Neural progenitor cell (in vitro differentiated cells): ENCODE results near the gene NOTCH1. TPM values are rescaled to one million over a fixed set of nuclear protein-coding genes. Genes with fewer than 3 reads are reported as not detected.

Source experiments
- DNase-seq: peaks from one replicate; pipeline ENCODE4 v3.0.0-alpha.2; 2016; ENCODE audit warnings: low spot score
- H2AFZ ChIP-seq: fragments of 200-600 bp; sonication (generic); replicated peaks from 2 replicates; pipeline ENCODE4 v1.6.1; 2016; ENCODE audit warnings: antibody characterized with exemption
- H3F3A ChIP-seq: fragments of 200-600 bp; sonication (generic); 2 replicates; pipeline ENCODE4 v1.6.1; 2016; ENCODE audit warnings: antibody characterized with exemption, low read depth
- H3K27ac ChIP-seq: fragments of 200-600 bp; sonication (generic); 2 replicates; pipeline ENCODE4 v1.5.1; 2016; ENCODE audit warnings: mild to moderate bottlenecking
- H3K27me3 ChIP-seq: fragments of 200-600 bp; sonication (generic); 2 replicates; pipeline ENCODE4 v1.6.1; 2016; ENCODE audit warnings: mild to moderate bottlenecking, moderate library complexity
- H3K36me3 ChIP-seq: fragments of 200-600 bp; sonication (generic); 2 replicates; pipeline ENCODE4 v1.5.1; 2016
- H3K4me1 ChIP-seq: fragments of 200-600 bp; sonication (generic); 2 replicates; pipeline ENCODE4 v1.6.1; 2016; ENCODE audit warnings: mixed run types
- H3K4me2 ChIP-seq: fragments of 200-600 bp; sonication (generic); 2 replicates; pipeline ENCODE4 v1.6.1; 2016
- H3K4me3 ChIP-seq: fragments of 200-600 bp; sonication (generic); 2 replicates; pipeline ENCODE4 v1.5.1; 2016
- H3K79me2 ChIP-seq: fragments of 200-600 bp; sonication (generic); 2 replicates; pipeline ENCODE4 v1.6.1; 2016; ENCODE audit warnings: low read depth
- H3K9ac ChIP-seq: fragments of 200-600 bp; sonication (generic); 2 replicates; pipeline ENCODE4 v1.6.1; 2016
- H3K9me3 ChIP-seq: fragments of 200-600 bp; sonication (generic); 2 replicates; pipeline ENCODE4 v1.5.1; 2016; ENCODE audit warnings: low read depth
- H4K20me1 ChIP-seq: fragments of 200-600 bp; sonication (generic); 2 replicates; pipeline ENCODE4 v1.6.1; 2016; ENCODE audit warnings: low read depth
- H3K27ac Mint-ChIP-seq: 3 replicates; pipeline ENCODE4 v1.8.0; 2021; ENCODE audit warnings: mixed read lengths
- H3K27me3 Mint-ChIP-seq: 2 replicates; pipeline ENCODE4 v1.8.0; 2022; ENCODE audit warnings: low read depth, mild to moderate bottlenecking, inconsistent platforms, moderate library complexity, mixed read lengths; ENCODE audit not compliant: insufficient read depth
- H3K36me3 Mint-ChIP-seq: 3 replicates; pipeline ENCODE4 v1.8.0; 2021; ENCODE audit warnings: mixed read lengths
- H3K4me1 Mint-ChIP-seq: 3 replicates; pipeline ENCODE4 v1.8.0; 2021; ENCODE audit warnings: mixed read lengths
- H3K4me3 Mint-ChIP-seq: 3 replicates; pipeline ENCODE4 v1.8.0; 2021; ENCODE audit warnings: mild to moderate bottlenecking, moderate library complexity, mixed read lengths
- H3K9me3 Mint-ChIP-seq: 3 replicates; pipeline ENCODE4 v1.8.0; 2020; ENCODE audit warnings: mixed read lengths
- EZH2 ChIP-seq: fragments of 200-600 bp; sonication (generic); IDR thresholded peaks from 2 replicates; pipeline ENCODE4 v1.6.1; 2017; ENCODE audit warnings: antibody characterized with exemption, mild to moderate bottlenecking, moderate library complexity
- EZH2phosphoT487 ChIP-seq: fragments of 200-600 bp; sonication (generic); IDR thresholded peaks from 2 replicates; pipeline ENCODE4 v1.6.1; 2017; ENCODE audit warnings: antibody characterized with exemption
- total RNA-seq: library from RNA; depleted of rRNA; stranded (reverse); fragments of >200 nt; gene quantifications from 2 replicates; pipeline ENCODE4 v1.2.3, GENCODE V29; 2015; ENCODE audit warnings: low replicate concordance
- TF ChIP-seq, protein P1 (sequence below): fragments of 200-600 bp; sonication (generic); IDR thresholded peaks from 2 replicates; pipeline ENCODE4 v1.5.1; 2017; ENCODE audit warnings: antibody characterized with exemption, mild to moderate bottlenecking

Gene NOTCH1
- total RNA-seq, 1 donor from 2014 or later, result 11.7 TPM

DNA sequence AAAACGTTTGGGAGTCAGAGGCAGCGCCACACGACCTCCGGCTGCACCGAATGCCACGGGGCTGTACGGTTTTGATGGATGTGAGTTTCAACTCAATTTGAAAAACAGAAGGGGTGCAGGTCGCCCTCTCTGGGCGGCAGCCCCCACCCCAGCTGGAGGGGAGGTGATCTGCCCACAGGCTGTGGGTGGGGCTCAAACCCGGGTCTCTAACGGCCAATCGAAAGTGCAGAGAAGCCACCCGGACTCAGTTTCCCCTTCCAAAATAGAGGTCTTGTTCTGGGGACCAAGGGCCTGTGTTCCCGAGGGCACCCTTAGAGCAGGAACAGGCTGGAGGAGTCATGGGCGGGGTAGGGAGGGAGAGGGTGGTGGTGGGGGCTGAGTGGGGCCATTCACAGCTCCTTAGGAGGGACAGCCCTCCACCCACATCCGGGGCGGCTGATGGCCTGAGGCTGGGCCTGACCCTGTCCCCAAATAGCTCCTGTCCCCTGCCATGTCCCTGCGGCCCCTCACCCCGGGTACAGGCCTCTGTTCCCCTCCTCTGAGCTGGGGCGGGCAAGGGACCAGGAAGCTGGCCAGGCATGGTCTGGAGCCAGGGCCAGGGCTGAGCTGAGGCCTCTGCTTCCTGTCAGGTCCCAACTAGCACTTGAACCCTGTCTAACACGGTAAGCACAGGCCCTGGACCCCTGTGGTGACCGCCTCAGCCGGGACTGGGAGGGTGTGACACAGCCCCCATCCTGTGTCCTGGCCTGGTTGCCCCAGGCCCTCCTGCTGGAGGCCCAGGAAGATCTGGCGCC lies 22.6 kb upstream of the NOTCH1 start:
- Histone ChIP-seq H3K4me1 (peaks cover 58% of the 10 kb centered on the region), H3K36me3 (no peaks in the 10 kb centered on the region), H2AFZ (no peak overlapping the region), H3K4me2 (no peak overlapping the region), H3K27me3 (no peaks in the 10 kb centered on the region), H3K79me2 (no peaks in the 10 kb centered on the region), H3K9ac (no peak overlapping the region), H4K20me1 (no peaks in the 10 kb centered on the region), H3K4me3 (no peak overlapping the region), H3F3A (peaks cover 42% of the 10 kb centered on the region), H3K9me3 (no peaks in the 10 kb centered on the region), H3K27ac (no peak overlapping the region)
- no peak for DNase-seq
- Mint-ChIP-seq H3K9me3 (no peaks in the 10 kb centered on the region), H3K4me3 (no peak overlapping the region), H3K4me1 (peaks cover 72% of the 10 kb centered on the region), H3K27me3 (peaks cover 18% of the 10 kb centered on the region), H3K36me3 (no peaks in the 10 kb centered on the region), H3K27ac (peak overlapping the region; percentile 52)
- TF ChIP-seq EZH2phosphoT487 (no peak), EZH2 (no peak)
- TF ChIP-seq, protein P1, sequence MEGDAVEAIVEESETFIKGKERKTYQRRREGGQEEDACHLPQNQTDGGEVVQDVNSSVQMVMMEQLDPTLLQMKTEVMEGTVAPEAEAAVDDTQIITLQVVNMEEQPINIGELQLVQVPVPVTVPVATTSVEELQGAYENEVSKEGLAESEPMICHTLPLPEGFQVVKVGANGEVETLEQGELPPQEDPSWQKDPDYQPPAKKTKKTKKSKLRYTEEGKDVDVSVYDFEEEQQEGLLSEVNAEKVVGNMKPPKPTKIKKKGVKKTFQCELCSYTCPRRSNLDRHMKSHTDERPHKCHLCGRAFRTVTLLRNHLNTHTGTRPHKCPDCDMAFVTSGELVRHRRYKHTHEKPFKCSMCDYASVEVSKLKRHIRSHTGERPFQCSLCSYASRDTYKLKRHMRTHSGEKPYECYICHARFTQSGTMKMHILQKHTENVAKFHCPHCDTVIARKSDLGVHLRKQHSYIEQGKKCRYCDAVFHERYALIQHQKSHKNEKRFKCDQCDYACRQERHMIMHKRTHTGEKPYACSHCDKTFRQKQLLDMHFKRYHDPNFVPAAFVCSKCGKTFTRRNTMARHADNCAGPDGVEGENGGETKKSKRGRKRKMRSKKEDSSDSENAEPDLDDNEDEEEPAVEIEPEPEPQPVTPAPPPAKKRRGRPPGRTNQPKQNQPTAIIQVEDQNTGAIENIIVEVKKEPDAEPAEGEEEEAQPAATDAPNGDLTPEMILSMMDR, result no peak

DNA sequence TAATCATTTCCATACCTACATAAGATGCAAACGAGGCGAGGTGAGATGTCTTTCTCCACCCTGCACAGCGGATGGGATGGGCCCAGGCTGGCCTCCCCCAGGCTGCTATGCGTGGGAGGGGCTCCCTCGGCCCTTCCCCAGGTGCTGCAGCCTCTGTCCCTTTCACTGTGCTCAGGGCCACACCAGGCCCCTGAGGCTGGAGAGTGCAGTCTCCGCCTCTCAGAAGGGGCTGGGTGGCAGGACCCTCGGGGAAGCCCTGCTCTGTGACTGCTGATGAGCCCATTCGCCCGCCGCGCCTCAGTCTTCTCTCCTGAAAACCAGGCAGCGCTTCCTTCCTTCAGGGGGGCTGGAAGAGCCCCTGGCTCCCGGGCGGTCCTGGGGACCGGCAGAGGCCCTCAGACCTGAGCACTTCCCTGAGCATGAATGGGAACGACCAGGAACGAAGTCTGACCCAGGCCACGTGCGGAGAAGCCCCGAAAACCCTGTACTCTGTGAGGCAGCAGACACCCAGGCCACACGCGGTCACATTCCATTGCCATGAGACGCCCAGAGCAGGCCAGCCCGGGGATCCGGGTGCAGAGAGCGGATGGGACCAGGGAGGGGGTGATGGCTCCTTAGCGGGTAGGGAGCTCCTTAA lies 21.9 kb upstream of the NOTCH1 start:
- H3K4me2 ChIP-seq, result no peak overlapping the region

DNA sequence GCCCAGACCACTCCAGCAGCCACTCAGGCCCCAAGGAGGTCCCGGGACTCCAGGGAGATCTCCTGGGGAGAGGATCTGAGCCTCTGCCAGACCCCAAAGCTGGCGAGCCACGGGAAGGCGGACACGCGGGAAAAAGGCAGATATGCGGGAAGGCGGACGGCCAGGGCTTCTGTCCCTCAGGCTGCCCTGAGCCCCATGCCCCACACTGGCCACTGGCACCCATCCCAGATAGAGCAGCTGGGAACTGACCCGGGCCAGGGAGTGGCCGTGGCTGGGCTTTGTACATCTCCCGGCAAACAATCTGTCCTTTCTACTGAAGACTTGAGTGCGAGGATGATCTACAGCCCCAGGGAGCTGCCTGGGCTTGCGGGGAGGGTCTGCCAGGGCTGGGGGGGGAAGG lies 21.1 kb upstream of the NOTCH1 start:
- H2AFZ ChIP-seq, result no peak overlapping the region
- no peaks in the 10 kb centered on the region for H3K27me3 ChIP-seq
- H3K4me2 ChIP-seq, result no peak overlapping the region
- no peak for DNase-seq
- no peaks in the 10 kb centered on the region for H3K9me3 ChIP-seq
- H3K27me3 Mint-ChIP-seq, result peaks cover 16% of the 10 kb centered on the region
- no peak overlapping the region for H3K4me3 Mint-ChIP-seq
- TF ChIP-seq EZH2, result no peak
- TF ChIP-seq EZH2phosphoT487, result no peak
- TF ChIP-seq, protein P1, result no peak
- H3K4me1 ChIP-seq, result peaks cover 44% of the 10 kb centered on the region
- no peaks in the 10 kb centered on the region for H4K20me1 ChIP-seq
- no peak overlapping the region for H3K9ac ChIP-seq
- no peaks in the 10 kb centered on the region for H3K36me3 Mint-ChIP-seq
- no peak overlapping the region for H3K27ac Mint-ChIP-seq
- H3K79me2 ChIP-seq, result no peaks in the 10 kb centered on the region
- no peaks in the 10 kb centered on the region for H3K9me3 Mint-ChIP-seq
- no peak overlapping the region for H3K27ac ChIP-seq
- no peak overlapping the region for H3K4me3 ChIP-seq
- no peaks in the 10 kb centered on the region for H3K36me3 ChIP-seq
- peaks cover 57% of the 10 kb centered on the region for H3K4me1 Mint-ChIP-seq
- H3F3A ChIP-seq, result peaks cover 28% of the 10 kb centered on the region

More for the DNA sequence above, 21.9 kb upstream of the NOTCH1 start:
- Histone ChIP-seq H4K20me1 (no peaks in the 10 kb centered on the region), H3K36me3 (no peaks in the 10 kb centered on the region), H3K9me3 (no peaks in the 10 kb centered on the region), H3K79me2 (no peaks in the 10 kb centered on the region), H3K4me1 (peaks cover 50% of the 10 kb centered on the region), H3K27me3 (no peaks in the 10 kb centered on the region), H3K4me3 (no peak overlapping the region), H3K9ac (no peak overlapping the region), H3K27ac (no peak overlapping the region), H3F3A (peaks cover 35% of the 10 kb centered on the region), H2AFZ (peak overlapping the region; percentile 1)
- Mint-ChIP-seq H3K4me1 (peaks cover 64% of the 10 kb centered on the region), H3K4me3 (no peak overlapping the region), H3K9me3 (no peaks in the 10 kb centered on the region), H3K36me3 (no peaks in the 10 kb centered on the region), H3K27me3 (peaks cover 18% of the 10 kb centered on the region), H3K27ac (peak overlapping the region; percentile 37)
- DNase-seq, result peak; percentile 64
- TF ChIP-seq, protein P1, result no peak
- TF ChIP-seq EZH2 (no peak), EZH2phosphoT487 (no peak)
